ENCODE results near the gene PLCH1. TPM values are rescaled to one million over a fixed set of nuclear protein-coding genes. Genes with fewer than 3 reads are reported as not detected.

The PLCH1 gene
- total RNA-seq, 2 donors from 2014 or later, result 0.05 TPM; not detected in 1

DNA sequence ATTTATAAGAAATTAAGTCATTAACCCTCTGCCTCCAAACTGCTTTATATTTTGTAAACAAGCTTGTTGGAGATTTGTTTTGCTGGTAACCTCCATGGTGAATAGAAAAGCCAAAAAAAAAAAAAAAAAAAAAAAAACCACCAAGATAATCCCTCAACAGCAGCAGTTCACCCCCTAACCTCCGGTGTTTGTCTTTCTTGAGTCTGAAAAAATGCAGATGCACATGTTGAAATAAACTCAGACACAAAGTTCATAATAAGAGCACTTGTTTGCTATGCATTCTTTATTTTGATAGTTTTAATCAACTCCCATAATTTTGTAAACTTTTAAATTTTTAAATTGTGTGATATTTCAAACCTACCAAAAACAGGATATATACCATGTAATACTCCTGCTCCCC, 1.8 kb upstream of the PLCH1 start:
- DNase-seq (ENCODE audit: low spot score), result no peak
- intact Hi-C loops (cut with DNase I), result no loop called here

DNA sequence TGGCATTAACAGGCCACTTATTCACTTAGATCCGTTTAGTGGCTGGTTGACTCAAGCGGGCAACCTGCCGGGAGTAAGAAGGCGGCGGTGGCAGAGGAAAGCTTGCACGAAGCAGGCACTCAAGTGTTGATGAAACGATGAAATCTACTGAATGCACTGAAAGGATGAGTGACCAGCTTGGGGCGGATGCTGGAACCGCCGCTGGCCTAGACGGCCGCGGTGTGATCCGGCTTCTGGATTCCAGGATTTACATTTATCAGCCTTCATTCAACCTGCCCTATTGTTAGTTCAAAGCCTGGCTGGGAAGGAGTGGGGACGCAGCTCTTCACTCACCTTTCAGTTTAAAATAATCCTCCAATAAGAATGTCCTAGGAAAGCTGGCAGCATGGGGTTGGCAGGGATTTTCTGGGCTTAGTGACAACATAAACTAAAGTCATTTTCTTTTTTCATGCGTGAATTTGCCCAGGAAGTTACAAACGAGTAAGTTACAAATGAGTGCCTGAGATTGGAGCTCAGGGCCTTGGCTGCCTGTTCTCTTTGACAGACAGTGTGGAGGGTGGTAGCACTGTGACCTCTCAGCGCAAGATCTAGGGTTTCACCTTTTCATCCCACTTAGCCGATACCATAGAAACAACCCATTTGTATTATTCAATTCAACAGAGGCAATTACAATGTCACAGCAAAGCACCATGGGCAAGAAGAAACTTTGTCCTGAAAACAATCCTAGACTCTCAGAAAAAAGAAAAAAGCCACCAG, 1.1 kb upstream of the PLCH1 start:
- no peak for DNase-seq (ENCODE audit: low spot score)
- intact Hi-C loops (cut with DNase I), result no loop called here

DNA sequence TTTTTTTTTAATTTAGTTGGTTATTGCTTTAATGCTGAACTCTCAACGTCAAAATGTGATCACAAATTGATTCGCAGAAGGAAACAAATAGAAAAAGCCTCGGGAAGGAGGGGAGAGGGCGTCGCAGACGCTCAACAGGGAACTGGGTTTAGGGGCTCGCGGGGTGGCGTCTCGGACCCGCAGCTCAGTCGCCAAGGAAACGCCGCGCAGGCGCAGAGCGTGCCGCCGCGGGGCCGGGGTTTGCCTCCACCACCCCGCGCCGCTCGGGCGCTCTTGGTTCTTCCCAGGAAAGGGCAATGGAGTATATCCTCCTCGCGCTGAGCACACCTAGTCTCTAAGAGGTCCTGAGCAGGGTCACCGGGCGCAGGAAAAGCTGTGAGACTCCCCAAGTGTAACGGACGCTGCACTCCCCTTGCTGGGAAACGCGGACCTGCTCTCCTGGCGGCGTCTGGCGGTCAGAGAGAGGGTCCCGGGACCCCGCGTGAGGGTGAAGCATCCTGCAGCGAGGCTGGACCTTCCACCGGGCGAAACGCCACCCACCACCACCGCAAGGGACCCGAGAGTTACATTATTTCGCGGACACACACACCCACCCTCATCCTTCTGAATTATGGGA, 753 bp downstream of the PLCH1 start:
- DNase-seq (ENCODE audit: low spot score), result no peak
- intact Hi-C loops (cut with DNase I), result no loop called here

DNA sequence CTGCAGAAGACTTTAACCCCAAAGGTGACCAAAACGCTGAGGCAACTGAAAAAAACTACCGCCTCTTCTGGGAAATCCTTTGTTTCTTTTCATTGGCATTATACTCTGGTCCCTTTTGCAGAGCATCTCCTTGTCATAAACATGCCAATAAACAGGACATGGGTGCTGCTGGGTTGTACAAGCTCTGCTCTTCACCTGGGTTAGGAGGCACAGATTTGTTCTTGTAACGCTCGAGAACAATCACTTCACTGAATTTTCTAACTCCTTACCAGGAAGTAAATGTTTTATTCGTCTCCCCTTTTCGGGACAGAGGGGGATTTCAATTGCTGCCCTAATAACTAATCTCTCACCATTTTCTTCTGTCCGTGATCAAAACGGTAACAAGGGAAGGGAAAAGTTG, 1.3 kb downstream of the PLCH1 start:
- intact Hi-C loops (cut with DNase I), result no loop called here
- DNase-seq (ENCODE audit: low spot score), result no peak

DNA sequence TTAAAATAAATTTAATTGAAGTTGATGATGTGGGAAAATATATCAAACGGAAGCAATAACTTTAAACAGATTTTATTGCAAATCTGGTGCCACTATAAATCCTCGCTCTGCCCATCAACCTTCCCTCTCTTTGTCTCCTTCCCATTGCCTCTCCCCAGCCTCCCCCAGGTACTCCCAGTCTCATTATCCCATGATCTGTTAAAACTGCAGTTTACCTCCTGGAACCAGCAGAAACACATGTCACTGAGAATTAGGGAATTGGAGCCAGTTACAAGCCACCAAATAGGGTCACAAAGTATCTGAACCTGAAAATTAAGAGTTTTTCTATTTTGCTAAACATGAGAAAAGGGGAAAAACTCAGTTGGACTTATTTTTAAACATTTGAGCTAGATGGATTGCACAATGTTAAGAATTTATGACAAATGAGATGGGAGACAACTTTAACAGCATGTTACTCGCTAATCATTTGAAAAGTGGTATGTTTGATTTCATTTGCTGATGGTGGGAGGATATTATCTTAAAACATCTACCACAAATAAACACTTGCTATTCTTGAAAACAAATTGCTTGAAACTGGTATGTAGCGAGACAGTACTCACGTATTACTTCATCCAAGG, 2.4 kb downstream of the PLCH1 start:
- intact Hi-C loops (cut with DNase I), result loop anchor here in 1 of 2 donors (1.0 kb wide), 1 partner anchor 14 kb away; no protein-coding TSS in a partner anchor
- no peak for DNase-seq (ENCODE audit: low spot score)

DNA sequence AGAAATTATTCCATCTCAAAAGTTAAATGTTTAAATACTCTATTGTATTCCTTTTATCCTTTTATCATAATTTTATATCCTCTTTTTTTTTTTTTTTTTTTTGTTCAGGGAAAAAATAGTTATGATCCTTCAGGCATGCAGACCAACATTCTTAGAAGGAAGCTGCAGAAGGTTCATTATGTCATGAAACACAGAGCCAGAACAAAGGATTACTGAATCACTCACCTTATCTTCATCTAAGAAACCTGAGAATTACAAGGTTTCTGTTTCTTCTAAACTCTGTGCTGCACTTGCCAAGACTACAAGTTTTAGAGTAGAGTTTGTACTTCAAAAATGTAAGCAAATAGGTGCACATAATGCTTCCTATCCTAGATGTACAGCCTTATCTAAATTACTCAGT, 3.3 kb downstream of the PLCH1 start:
- no peak for DNase-seq (ENCODE audit: low spot score)
- intact Hi-C loops (cut with DNase I), result loop anchor here in 1 of 2 donors (1.0 kb wide), 1 partner anchor 13 kb away; no protein-coding TSS in a partner anchor

DNA sequence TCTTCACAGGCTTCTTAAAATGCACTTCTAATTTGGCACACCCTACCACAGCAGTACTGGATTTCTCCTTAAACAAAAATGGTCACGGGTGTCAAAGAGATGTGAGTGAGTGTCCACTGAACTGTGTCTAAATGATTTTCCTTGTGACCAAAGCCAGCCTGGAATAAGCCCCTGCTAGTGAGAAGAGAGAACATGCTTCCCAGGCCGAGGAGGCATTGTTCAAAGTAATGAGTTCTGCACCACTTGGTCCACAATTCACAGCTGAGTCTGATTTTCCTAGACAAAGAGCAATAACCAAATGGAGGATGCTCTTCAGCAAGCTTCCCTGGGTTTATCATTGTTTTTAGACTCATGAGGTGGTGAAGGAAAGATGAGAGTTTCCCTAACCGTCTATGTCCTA, 3.8 kb downstream of the PLCH1 start:
- intact Hi-C loops (cut with DNase I), result no loop called here

DNA sequence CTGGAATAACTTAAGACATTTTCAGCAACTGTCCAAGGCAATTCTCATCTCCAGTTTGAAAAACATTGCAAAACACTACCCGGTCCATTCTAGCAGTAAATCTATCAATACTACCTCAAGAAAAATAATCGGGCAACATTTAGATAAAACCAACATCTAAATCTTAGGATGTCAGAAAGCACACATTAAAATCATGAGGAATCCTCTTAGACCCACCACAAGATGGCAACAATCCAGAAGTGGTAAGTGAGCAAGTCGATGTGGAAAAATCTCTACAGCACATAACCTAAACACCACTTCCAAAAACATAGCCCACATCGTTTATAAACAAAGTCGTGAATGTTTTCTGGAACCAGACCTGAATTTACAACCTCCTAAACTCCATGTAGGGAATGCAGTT, 5.7 kb downstream of the PLCH1 start:
- intact Hi-C loops (cut with DNase I), result no loop called here
- no peak for DNase-seq (ENCODE audit: low spot score)

More for the DNA sequence above, 3.8 kb downstream of the PLCH1 start:
- DNase-seq (ENCODE audit: low spot score), result no peak

DNA sequence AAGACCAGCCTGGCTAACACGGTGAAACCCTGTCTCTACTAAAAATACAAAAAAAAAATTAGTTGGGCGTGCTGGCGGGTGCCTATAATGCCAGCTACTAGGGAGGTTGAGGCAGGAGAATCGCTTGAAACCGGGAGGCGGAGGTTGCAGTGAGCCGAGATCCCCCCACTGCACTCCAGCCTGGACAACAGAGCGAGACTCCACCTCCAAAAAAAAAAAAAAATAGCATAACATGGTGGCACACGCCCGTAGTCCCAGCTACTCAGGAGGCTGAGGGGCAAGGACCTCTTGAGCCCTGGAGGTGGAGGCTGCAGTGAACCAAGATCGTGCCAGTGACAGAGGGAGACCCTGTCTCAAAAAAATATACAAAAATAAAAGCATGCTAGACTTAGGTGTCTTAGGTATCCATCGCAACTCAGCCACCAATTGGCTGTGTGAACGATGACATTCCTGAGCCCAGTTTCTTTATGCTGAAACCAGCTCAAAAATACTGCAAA, 6.2 kb downstream of the PLCH1 start:
- intact Hi-C loops (cut with DNase I), result no loop called here
- DNase-seq (ENCODE audit: low spot score), result no peak

DNA sequence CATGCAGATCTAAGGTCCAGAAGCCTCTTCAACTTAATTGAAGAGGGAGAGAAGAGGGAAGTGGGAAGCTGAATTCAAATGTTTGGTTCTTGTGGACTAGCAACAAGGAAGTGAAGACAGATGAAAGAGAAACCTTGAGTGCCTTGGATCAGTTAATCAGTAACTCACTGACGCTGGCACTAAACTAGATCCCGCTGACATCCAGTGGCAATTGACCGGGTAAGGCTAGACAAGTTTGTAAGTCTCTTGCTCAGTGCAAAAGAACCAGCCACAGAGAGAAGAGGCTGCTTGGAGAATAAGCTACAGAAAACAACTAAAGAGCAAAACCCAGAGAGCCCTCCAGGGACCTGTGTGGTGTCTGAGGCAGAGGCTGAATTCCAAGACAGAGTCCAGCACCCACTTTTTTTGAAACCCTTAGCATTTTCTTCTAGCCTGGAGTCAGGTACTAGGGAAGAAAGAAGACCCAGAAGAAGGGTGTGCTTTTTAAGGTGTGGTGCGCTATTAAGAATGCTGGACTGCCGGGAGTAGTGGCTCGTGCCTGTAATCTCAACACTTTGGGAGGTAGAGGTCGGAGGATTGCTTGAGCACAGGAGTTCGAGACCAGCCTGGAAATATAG, 6.9 kb downstream of the PLCH1 start:
- intact Hi-C loops (cut with DNase I), result no loop called here
- DNase-seq (ENCODE audit: low spot score), result no peak

DNA sequence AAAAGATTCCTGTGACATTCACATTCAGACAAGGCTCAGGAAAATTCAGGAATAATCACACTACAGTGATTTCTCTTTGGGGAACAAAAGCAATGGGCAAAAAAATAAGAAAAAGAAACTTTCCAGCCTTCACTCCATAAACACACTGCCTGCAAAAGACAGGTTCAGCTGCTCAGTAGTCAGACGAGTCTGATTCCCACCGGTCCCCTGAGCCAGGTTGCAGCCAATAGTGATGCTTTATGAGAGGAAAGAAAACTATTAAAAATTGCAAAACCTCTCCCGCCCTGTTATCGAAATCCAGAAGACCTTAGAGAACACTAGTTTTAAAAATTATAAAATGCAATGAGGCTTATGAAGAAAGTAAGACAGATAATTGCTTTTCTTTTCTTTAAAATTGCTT, 8.5 kb downstream of the PLCH1 start:
- no peak for DNase-seq (ENCODE audit: low spot score)
- intact Hi-C loops (cut with DNase I), result no loop called here

DNA sequence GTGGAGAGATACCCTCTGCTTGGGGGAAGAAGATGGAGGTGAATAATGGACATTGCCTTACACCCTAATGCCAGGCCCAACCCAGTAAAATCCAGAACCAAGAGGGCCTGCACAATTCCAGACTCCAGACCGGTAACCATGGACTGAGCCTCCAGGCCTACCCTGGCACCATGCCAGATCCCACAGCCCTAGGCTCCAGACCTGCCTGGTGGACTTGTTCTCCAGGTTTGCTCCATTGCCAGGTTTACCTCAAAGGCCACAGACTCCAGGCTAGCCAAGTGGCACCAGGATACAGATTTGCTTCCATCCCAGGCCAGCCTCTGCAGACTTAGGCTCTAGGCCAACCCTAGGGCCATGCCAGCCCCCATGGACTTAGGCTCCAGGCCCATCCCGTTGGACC, 14.0 kb downstream of the PLCH1 start:
- no peak for DNase-seq (ENCODE audit: low spot score)
- intact Hi-C loops (cut with DNase I), result no loop called here

DNA sequence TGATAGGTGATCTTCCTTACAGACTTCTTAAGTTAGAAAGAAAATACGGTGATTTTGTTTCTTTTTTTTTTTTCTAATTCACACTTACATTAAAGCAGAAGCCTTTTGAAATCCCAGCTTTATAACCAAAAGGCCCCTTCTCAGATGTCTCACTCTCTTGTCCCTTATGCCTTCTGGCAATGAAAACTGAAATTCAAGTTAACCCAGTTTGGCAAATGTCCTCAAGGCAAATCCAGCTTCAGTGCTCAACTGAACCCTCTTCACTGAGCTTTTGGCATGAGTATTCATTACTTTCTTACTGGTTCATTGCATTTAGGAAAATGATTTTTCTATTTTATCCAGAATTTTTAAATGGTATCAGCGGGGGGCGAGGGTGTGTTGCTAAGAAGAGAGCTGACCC, 17.0 kb downstream of the PLCH1 start:
- intact Hi-C loops (cut with DNase I), result loop anchor here in 1 of 2 donors (1.0 kb wide), 1 partner anchor 14 kb away; no protein-coding TSS in a partner anchor
- DNase-seq (ENCODE audit: low spot score), result no peak

DNA sequence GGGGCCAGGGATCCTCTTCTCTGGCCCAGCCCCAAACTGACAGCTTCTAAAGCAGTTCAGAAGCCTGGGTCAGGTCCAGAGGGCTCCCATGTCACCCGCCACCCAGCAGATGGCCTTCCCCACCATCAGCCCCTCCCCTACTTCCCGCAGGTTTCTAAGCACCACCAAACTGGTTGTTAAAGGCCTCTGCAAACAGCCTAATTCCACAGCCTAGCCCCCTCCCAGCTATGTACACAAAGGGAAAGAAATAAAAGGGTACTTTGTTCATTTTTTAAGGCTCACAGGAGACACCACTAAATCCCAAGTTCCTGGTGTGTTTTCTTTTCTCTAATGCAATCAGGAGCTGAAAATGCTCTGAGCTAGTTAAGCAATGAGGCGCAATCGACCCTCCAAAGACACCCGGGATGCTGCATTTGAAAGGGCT, 30.6 kb downstream of the PLCH1 start:
- no peak for DNase-seq (ENCODE audit: low spot score)
- intact Hi-C loops (cut with DNase I), result no loop called here

DNA sequence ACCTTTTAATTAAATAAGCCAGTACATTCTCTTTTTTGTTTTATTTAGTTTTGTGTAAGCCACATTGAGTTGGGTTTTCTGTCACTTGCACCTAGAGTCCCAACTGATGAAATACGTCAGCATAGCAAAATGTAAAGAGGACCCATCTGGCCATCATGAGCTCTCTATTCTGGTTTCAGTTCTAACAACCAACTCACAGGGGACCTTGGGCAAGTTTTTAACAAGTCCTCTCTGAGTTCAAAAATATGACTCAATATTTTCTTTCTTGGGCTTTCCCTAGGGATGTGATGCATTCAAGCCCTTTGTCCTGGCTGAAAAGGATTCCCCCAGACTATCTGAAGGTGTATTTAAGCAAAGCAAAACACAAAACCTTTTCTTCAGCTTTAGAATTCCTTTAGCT, 32.9 kb downstream of the PLCH1 start:
- DNase-seq (ENCODE audit: low spot score), result no peak
- intact Hi-C loops (cut with DNase I), result no loop called here

DNA sequence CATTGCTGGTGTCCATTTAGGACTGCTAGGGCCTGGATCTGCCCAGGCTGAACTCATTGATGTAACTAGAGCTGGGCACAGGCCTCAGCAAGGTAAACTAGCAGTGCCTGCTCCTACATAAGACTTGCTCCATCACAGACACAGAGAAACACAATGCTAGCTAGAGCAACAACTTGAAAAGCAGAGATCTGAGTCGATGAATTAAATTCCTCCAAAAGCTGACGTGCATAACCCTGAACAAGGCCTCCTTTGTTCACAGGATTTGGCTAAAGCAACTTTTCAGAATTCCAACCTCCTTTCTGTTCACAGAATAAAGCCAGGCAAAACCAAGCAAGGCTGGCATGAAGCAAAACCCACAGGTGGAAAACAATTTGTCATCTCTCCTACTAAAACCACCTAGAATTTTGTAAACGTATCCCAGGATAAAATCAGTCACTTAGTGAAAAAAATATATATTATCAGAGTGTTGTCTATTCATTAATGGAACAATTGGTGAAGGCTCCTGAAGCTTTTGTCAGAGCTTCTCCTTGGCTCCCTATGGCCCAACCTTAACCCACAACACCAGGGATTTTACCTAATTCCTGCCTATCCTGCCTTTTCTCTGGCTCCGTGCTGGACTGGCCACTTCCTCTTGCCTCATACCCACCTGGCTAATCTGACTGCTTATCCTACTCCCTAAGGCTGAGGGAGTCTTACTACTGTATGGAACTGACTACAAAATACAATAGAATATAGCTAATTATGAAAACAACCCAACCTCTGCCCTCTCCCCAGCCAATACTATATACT, 39.9 kb downstream of the PLCH1 start:
- intact Hi-C loops (cut with DNase I), result loop anchor here (5.0 to 10.0 kb wide), 2 partner anchors 350 to 353 kb away; no protein-coding TSS in a partner anchor

DNA sequence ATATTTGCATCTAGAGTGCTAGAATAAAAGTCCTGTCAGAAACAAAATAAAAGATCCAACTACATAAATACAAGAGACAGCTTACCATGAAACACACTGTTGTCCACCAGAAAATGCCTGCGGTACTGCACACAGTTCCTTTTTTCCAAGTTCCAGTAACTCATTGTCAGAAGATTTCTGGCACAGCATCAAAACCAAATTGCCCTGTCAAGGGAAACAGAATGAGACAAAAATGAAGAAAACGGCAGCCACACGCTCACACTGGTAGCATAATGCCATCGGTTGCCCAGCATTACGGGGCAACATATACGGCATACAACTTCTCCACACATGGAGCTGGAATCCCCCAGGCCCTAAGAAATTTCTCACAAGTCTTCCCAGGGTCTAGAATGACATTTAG, 40.8 kb downstream of the PLCH1 start:
- intact Hi-C loops (cut with DNase I), result loop anchor here (5.0 to 10.0 kb wide), 2 partner anchors 349 to 352 kb away; no protein-coding TSS in a partner anchor
- no peak for DNase-seq (ENCODE audit: low spot score)

More for the DNA sequence above, 39.9 kb downstream of the PLCH1 start:
- no peak for DNase-seq (ENCODE audit: low spot score)

DNA sequence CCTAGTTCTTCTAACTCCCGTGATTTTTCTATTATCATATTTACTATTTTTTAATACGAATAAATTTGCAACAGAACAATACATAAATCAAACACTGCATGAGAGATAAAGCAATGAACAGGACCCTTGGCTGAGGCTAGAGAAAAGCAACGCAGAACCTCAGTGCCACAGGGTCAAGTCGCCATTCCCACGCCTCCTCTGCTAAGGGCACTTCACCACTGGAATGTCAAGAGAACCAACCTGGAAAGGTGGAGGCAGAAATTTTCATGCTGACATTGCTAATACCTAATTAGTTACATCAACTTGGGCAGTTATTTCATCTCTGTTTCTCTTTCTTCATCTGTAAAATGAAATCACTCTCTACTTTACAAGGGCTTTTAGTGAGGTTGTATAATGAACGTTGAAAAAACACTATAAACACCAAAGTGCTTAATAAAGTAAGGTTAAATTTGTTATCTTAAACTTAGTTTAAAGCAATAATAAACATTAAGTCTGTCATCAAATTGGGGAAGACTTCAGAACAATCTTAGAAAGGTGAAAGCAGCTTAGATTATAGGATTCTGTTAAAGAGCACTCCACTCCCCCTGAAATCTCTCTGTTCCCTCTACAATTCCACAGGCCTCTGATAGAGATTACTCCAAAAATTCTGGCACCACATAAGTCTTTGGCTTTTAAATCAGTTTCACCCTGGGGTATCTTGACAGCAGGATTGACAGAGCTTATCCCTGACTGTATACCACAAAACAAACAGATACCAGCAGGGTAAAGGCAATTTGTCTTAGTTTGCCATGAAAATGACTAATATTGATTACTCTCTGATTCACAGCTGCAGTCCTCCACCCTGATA, 41.9 kb downstream of the PLCH1 start:
- intact Hi-C loops (cut with DNase I), result loop anchor here (5.0 to 10.0 kb wide), 2 partner anchors 348 to 351 kb away; no protein-coding TSS in a partner anchor
- DNase-seq (ENCODE audit: low spot score), result no peak

Data from posterior vena cava (tissue), 2 donors.